ENCODE data around the gene RNF126.
"Not testable (repeated sequence)": the region's sequence is repeated elsewhere in the genome, so short reads cannot be mapped to it uniquely, and the experiment has no call there.

The RNF126 gene

GRCh38 chr19:685454-685931 is 22.5 kb upstream of the RNF126 start:
- DNase-seq = no peak

- DNase-seq = peak; percentile 54
These were observed 19.8 kb upstream of the RNF126 start for GRCh38 chr19:682678-683320.

GRCh38 chr19:681029-682019 is 18.3 kb upstream of the RNF126 start:
- DNase-seq = no peak

GRCh38 chr19:680287-681028 is 17.4 kb upstream of the RNF126 start:
- peak; percentile 100 for DNase-seq

- DNase-seq = no peak
These were observed 16.6 kb upstream of the RNF126 start for GRCh38 chr19:679418-680286.

- DNase-seq = no peak
These were observed 15.9 kb upstream of the RNF126 start for GRCh38 chr19:678791-679388.

GRCh38 chr19:677601-678436 is 14.8 kb upstream of the RNF126 start:
- no peak for DNase-seq

GRCh38 chr19:677201-677600 is 14.2 kb upstream of the RNF126 start:
- DNase-seq = peak; percentile 83

GRCh38 chr19:676339-677105 is 13.5 kb upstream of the RNF126 start, which contains the start of gene FSTL3:
Gene FSTL3, plus strand, starts transcription at chr19:676392. Its CDS starts 32 bp downstream, at chr19:676424.
- DNase-seq = no peak

GRCh38 chr19:676007-676338 is 13.0 kb upstream of the RNF126 start:
- no peak for DNase-seq

- no peak for DNase-seq
These were observed 11.5 kb upstream of the RNF126 start for GRCh38 chr19:674282-675151.

- DNase-seq = no peak
These were observed 7.6 kb upstream of the RNF126 start for GRCh38 chr19:670609-671075.

- DNase-seq = not testable (repeated sequence)
These were observed 5.8 kb upstream of the RNF126 start for GRCh38 chr19:668675-669434.

- DNase-seq = not testable (repeated sequence)
These were observed 4.1 kb upstream of the RNF126 start for GRCh38 chr19:666985-667573.

GRCh38 chr19:664913-665443 is 2.0 kb upstream of the RNF126 start:
- DNase-seq = peak; percentile 96

- DNase-seq = no peak
These were observed 686 bp upstream of the RNF126 start for GRCh38 chr19:663682-664117.

All from islet precursor cell (in vitro differentiated cells).